Neural cell (in vitro differentiated cells): ENCODE data around the gene PLP2.

Experiments used
- CTCF ChIP-seq: fragments of 450-650 bp; IDR thresholded peaks from 2 replicates; pipeline ENCODE4 v1.5.1; 2014; ENCODE audit warnings: antibody characterized with exemption, mild to moderate bottlenecking, moderate library complexity; ENCODE audit not compliant: poor library complexity, severe bottlenecking
- EP300 ChIP-seq: fragments of 450-650 bp; conservative IDR thresholded peaks from 2 replicates; pipeline ENCODE4 v1.6.1; 2014; ENCODE audit warnings: antibody characterized with exemption, mild to moderate bottlenecking, moderate library complexity; ENCODE audit not compliant: poor library complexity, severe bottlenecking
- MXI1 ChIP-seq: fragments of 450-650 bp; conservative IDR thresholded peaks from 2 replicates; pipeline ENCODE4 v1.6.1; 2014; ENCODE audit warnings: antibody characterized with exemption, mild to moderate bottlenecking; ENCODE audit not compliant: poor library complexity, severe bottlenecking
- POLR2AphosphoS5 ChIP-seq: IDR thresholded peaks from 2 replicates; pipeline ENCODE4 v1.6.1; 2012
- RAD21 ChIP-seq: fragments of 450-650 bp; conservative IDR thresholded peaks from 2 replicates; pipeline ENCODE4 v1.6.1; 2014; ENCODE audit warnings: antibody characterized with exemption, mild to moderate bottlenecking, moderate library complexity
- SMC3 ChIP-seq: fragments of 450-650 bp; conservative IDR thresholded peaks from 2 replicates; pipeline ENCODE4 v1.6.1; 2014; ENCODE audit warnings: antibody characterized with exemption, mild to moderate bottlenecking, moderate library complexity; ENCODE audit not compliant: poor library complexity
- TAF1 ChIP-seq: IDR thresholded peaks from 2 replicates; pipeline ENCODE4 v1.6.1; 2012; ENCODE audit warnings: low read depth

- no peak for TF ChIP-seq SMC3
- TF ChIP-seq CTCF = no peak
- TF ChIP-seq POLR2AphosphoS5 = no peak
- no peak for TF ChIP-seq EP300
- no peak for TF ChIP-seq TAF1
- no peak for TF ChIP-seq RAD21
- TF ChIP-seq MXI1 = no peak
These were observed 50.2 kb downstream of the PLP2 start for GRCh38 chrX:49221868-49222267.
